ENCODE measurements around the gene DIP2C.

DNA sequence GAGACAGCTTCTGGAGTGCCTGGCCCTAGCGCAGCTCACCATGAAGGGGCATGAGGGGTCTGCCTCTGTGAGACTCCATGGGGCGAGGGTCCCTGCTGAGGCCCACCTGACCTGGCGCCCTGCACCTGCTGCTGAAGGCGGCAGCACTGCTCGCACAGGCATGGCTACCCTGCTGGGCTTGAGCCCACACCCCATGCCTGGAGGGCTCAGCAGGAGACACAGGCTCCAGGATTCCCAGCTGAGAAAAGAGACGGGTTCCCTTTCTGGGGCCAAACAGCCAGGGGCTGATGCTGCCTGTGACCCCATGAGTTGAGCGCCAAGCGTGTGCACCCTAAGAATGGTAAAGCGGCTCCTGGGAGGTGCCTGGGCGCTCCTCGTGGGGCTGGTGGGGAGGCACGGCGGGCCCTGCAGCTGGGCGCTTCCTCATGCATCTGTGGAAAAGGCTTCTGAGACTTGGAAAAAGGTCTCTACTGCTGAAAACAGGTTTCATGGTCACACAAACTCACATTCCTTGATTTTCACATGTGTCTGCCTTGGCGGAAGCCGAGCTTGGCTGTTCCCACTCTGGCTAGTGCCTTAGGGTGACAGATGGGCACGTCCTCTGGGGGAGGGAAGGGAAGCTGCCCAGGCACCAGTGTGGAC lies 320.8 kb downstream of the DIP2C start:
- no peak for TF ChIP-seq CTCF (conservative IDR thresholded peaks at IDR 0.05)
- no peak for TF ChIP-seq ZFX (IDR thresholded peaks at IDR 0.05)
